T-helper 1 cell treated with Interleukin-12 subunit alpha and Interleukin-12 subunit beta and Interleukin-4 antibody, amounts not matched to agents 30 μg/mL and 1 μg/mL, for 36 hours (primary cell): Measurements from ENCODE around the gene CARMIL1.

Source experiments
- H3K27ac Mint-ChIP-seq: one replicate; pipeline ENCODE4 v1.8.0; 2021; ENCODE audit warnings: mild to moderate bottlenecking, mixed read lengths
- H3K27me3 Mint-ChIP-seq: one replicate; pipeline ENCODE4 v1.8.0; 2021; ENCODE audit warnings: low read depth, mixed read lengths
- H3K36me3 Mint-ChIP-seq: one replicate; pipeline ENCODE4 v1.8.0; 2021; ENCODE audit warnings: low read depth, mixed read lengths
- H3K4me1 Mint-ChIP-seq: one replicate; pipeline ENCODE4 v1.8.0; 2021; ENCODE audit warnings: low read depth, mixed read lengths
- H3K4me3 Mint-ChIP-seq: one replicate; pipeline ENCODE4 v1.8.0; 2021; ENCODE audit warnings: mild to moderate bottlenecking, moderate library complexity, mixed read lengths
- H3K9me3 Mint-ChIP-seq: one replicate; pipeline ENCODE4 v1.8.0; 2021; ENCODE audit warnings: mixed read lengths

Gene CARMIL1

DNA sequence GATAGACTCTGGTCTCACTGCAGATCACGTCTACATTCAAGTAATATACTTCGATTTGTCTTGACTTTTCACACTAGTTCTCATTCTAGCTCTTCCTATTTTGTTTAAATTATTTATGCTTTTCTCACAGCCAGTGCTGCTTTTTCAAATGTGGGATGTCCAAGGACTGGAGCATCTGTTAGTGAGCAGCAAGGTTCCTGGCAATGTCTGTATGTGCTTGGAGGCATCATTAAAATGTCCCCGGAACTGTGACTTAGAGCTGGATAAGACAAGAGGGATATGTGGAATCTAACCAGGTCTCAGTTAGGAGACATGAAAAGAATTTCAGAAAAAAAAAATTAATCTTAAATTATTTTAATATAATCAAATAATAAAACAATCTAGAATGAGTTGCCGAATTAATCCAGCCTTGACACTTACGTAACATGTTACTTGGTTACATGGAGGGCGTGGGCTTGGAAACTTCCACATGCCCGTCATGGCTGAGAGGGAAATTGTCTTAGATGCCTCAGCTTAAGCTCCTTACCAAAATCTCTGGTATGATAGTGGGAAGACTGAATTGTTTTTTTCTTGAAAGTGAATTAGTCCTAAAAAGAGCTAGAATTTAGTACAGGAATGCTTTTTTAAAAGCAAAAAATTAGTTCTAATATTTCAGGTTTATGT lies 21.4 kb upstream of the CARMIL1 start:
- no peaks in the 10 kb centered on the region for H3K4me1 Mint-ChIP-seq
- H3K4me3 Mint-ChIP-seq: no peak overlapping the region
- H3K27ac Mint-ChIP-seq: no peak overlapping the region
- peaks cover 12% of the 10 kb centered on the region for H3K27me3 Mint-ChIP-seq
- H3K9me3 Mint-ChIP-seq: no peaks in the 10 kb centered on the region
- H3K36me3 Mint-ChIP-seq: no peaks in the 10 kb centered on the region

DNA sequence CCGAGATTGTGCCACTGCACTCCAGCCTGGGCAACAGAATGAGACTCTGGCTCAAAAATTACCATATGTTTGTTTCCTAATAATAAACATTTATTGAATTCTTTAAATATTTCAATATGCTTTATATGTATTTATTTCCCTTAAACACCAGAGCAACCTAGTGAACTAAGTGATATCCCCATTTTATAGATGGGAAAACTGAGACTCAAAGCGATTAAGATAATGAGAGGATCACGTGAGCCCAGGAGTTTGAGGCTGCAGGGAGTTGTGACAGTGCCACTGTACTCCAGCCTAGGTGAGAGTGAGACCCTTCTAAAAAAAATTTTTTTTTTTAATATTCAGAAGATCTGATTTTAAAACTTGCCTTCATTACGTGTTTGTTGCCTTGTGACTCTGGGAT lies 19.4 kb upstream of the CARMIL1 start:
- no peaks in the 10 kb centered on the region for H3K9me3 Mint-ChIP-seq
- no peak overlapping the region for H3K4me3 Mint-ChIP-seq
- peaks cover 9% of the 10 kb centered on the region for H3K27me3 Mint-ChIP-seq
- H3K4me1 Mint-ChIP-seq: no peaks in the 10 kb centered on the region
- H3K27ac Mint-ChIP-seq: no peak overlapping the region
- no peaks in the 10 kb centered on the region for H3K36me3 Mint-ChIP-seq

DNA sequence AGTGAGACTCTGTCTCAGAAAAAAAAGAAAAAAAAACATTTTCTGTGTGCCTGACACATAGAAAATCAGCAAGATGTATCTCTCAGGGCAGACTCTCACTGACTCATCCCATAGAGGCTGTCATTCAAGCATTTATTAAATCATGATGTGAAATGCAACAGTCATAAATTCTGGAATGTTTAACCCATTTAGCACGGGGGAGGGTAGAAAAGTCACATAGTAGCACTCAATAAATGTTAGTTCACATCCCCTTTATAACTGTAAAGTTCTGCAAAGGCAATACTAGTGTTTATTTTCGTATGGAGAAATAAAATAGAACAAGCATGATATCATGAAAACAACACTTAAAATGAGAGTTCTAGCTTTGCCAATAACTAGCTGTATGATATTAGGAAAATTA lies 15.5 kb upstream of the CARMIL1 start:
- Mint-ChIP-seq H3K27me3 (peaks cover 27% of the 10 kb centered on the region), H3K4me3 (no peak overlapping the region), H3K27ac (no peak overlapping the region), H3K36me3 (no peaks in the 10 kb centered on the region), H3K9me3 (no peaks in the 10 kb centered on the region), H3K4me1 (peaks cover 2% of the 10 kb centered on the region)

DNA sequence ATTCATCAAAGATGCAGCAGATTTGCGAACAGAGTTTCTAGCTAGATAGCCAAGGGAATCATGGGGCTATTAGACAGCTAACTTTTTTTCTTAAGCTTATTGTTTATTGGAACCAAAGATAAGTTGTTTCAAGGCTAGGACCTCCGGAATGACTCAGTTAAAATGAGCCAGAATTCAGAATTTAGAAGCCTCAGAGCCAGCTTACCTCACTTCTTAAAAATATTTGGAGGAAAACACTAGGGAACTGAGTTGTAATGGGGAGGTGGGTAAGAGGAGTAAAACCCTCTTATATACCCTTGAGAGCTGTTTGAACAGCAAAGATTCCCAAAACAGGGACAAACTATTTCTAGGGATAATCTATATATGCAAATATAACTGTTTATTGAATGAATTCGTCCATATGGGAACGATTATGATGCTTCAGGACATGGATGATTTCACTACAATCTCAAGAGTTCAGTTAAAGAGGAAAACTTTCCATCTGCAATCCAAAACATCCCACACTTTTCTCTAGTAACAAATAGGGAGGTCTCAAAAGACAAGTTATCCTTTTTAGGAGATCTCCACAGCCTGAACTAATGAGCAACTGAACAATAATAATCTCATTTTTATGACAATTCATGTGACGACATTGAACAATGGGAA lies 12.6 kb upstream of the CARMIL1 start:
- Mint-ChIP-seq H3K9me3 (no peaks in the 10 kb centered on the region), H3K36me3 (no peaks in the 10 kb centered on the region), H3K27me3 (peaks cover 30% of the 10 kb centered on the region), H3K4me3 (no peak overlapping the region), H3K4me1 (peaks cover 2% of the 10 kb centered on the region), H3K27ac (no peak overlapping the region)

DNA sequence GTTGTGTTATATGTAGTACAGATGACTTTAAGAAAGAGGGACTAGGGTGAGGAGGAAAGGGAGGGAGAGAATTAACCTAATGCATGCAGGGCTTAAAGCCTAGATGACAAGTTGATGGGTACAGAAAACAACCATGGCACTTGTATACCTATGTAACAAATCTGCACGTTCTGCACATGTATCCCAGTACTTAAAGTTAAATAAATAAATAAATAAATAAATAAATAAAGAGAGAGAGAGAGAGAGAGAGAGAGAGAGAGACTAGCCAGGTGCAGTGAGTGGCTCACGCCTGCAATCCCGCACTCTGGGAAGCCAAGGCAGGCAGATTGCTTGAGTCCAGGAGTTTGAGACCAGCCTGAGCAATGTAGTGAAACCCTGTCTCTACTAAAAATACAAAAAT lies 11.5 kb upstream of the CARMIL1 start:
- Mint-ChIP-seq H3K36me3 (no peaks in the 10 kb centered on the region), H3K9me3 (no peaks in the 10 kb centered on the region), H3K4me1 (peaks cover 2% of the 10 kb centered on the region), H3K4me3 (no peak overlapping the region), H3K27me3 (peaks cover 38% of the 10 kb centered on the region), H3K27ac (no peak overlapping the region)

DNA sequence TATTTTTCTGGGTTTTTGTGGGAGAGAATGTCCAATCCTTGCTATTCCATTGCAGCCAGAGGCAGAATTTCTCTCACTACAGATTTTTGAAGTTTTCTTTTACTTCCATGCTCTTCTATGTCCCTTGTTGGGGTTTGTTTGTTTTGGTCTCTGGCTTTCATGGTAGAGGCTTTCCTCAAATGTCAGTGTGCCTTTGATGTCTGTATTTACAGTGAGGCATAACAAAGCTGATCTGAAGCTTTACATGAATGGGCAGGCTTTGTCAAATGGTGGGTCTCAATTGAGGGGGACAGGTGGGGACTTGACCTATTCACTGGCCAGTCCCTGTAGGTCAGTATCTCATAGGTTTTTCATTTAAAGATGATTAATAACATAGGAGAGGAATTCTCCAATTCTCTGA lies 8.6 kb upstream of the CARMIL1 start:
- Mint-ChIP-seq H3K27me3 (peaks cover 34% of the 10 kb centered on the region), H3K9me3 (no peaks in the 10 kb centered on the region), H3K4me1 (peaks cover 1% of the 10 kb centered on the region), H3K36me3 (no peaks in the 10 kb centered on the region), H3K27ac (no peak overlapping the region), H3K4me3 (no peak overlapping the region)

DNA sequence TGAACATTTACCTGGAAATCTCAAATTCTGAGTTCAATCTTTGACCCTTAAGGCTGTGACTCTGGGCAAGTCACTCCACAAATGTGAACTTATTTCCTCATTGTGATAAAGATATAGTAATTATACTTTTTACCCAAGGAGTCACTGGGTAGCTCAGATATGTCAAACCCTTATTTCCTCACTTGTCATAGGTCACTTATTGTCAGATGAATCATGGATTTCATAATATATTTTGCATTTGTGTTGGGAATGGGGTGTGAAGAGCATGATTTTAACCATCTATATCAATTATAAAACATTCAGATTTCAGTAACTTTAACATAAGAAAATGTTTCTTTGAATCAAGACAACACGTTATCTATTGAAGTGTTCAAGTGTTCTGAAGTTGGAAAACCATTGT lies 3.7 kb upstream of the CARMIL1 start:
- H3K4me3 Mint-ChIP-seq: no peak overlapping the region
- H3K27me3 Mint-ChIP-seq: peaks cover 26% of the 10 kb centered on the region
- no peak overlapping the region for H3K27ac Mint-ChIP-seq
- no peaks in the 10 kb centered on the region for H3K9me3 Mint-ChIP-seq
- no peaks in the 10 kb centered on the region for H3K36me3 Mint-ChIP-seq
- peaks cover 19% of the 10 kb centered on the region for H3K4me1 Mint-ChIP-seq

DNA sequence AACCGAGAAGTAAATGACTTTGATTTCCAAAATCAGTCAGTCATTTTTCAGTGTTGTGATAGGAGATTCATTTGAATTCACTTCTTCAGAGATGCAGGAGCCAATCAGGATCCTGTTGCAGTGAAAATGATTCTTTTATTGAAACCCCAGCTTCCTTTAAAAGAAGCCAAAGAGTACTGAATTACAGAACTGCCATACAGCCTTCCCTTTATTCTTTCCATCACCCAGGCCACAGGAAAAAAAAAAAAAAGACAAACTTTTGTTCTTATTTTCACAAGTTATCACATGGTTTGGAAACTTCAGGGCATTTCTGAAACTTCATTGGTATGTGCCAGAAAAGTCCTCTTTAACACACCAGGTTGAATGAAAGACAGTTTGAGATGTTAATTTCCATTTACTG lies 1.8 kb upstream of the CARMIL1 start:
- Mint-ChIP-seq H3K27me3 (peaks cover 21% of the 10 kb centered on the region), H3K9me3 (no peaks in the 10 kb centered on the region), H3K4me1 (peaks cover 23% of the 10 kb centered on the region), H3K27ac (no peak overlapping the region), H3K4me3 (no peak overlapping the region), H3K36me3 (no peaks in the 10 kb centered on the region)

DNA sequence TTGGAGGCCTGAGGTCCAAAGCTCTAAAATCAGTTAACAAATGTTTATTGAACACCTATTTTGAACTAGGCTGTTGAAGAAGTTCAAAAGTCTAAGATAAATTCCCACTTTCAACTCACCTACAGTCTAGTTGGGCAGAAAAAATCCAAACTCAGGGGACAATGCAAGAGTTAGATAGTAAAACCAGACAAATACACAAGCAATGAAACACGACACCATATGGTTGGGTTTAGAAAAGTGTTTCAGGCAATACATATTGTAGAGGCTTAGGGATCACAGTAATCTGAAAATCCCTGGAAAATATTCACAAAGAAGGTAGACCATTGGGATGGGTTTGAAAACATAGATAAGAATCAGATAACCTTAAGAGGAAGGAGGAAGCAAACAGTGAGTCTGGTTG lies 1.3 kb upstream of the CARMIL1 start:
- Mint-ChIP-seq H3K4me1 (peaks cover 23% of the 10 kb centered on the region), H3K9me3 (no peaks in the 10 kb centered on the region), H3K27me3 (peaks cover 18% of the 10 kb centered on the region), H3K27ac (peak overlapping the region; percentile 38), H3K4me3 (peak overlapping the region; percentile 72), H3K36me3 (no peaks in the 10 kb centered on the region)

DNA sequence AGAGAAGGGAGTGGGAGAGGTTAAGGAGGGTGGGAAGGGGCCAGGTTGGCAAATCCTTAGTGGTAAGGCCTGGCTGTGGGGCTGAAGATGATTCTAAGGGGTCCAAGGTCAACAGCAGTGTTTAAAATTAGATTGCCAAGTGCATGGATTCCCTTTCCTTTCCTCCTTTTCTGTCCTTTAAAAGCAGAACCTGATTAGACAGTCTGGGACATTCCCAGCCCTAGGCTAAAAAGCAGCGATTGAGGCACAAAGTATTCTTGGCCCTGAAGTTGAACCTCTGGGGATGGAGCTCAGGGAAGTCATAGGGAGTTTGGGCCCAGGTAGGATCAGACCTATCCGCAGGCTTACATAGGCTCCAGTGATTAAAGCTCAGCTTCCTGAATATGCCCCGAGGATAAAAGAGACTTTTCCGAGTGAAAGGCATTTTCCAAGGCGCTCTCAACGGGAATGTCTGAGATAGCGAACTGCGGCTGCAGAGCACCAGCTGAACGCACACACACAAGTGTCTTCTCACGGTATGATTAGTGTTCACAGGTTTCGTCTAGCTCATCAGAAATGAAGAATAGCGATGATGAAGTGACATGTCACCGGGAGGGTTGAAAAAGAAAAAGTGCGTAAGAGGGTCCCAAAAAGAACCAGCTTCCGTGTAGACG lies 787 bp upstream of the CARMIL1 start:
- Mint-ChIP-seq H3K27ac (peak overlapping the region; percentile 68), H3K4me3 (peak overlapping the region; percentile 87), H3K36me3 (no peaks in the 10 kb centered on the region), H3K27me3 (peaks cover 16% of the 10 kb centered on the region), H3K4me1 (peaks cover 23% of the 10 kb centered on the region), H3K9me3 (no peaks in the 10 kb centered on the region)

DNA sequence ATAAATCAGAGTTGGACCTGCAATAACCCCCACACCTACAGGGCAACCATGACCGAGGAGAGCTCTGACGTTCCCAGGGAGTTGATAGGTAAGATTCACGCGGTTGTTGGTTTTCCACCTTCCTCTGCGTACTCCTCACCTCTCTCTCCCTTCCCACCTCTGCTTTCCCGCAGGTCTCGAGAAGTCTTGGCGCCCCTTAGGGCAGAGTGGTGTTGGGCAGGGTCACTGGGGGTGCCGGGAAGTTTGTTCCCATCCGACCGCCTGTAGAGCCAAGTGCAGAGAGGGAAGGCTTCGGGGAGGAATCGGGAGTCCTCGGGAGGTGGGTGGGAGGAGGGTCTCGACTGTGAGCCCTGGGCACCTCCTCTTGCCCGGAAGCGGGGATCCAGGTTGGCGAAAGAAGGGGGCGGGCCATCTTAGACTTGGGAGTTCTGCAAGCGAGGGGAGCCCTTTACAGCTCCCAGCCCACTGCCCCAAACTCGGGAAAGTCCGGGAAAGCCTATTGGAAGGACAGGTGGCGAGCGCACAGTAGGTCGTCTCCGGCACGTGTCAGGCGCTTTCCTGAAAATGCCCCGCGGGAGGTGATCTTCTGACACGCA lies 672 bp downstream of the CARMIL1 start:
- Mint-ChIP-seq H3K9me3 (no peaks in the 10 kb centered on the region), H3K36me3 (no peaks in the 10 kb centered on the region), H3K27me3 (peaks cover 15% of the 10 kb centered on the region), H3K27ac (no peak overlapping the region), H3K4me1 (peaks cover 23% of the 10 kb centered on the region), H3K4me3 (peak overlapping the region; percentile 78)

DNA sequence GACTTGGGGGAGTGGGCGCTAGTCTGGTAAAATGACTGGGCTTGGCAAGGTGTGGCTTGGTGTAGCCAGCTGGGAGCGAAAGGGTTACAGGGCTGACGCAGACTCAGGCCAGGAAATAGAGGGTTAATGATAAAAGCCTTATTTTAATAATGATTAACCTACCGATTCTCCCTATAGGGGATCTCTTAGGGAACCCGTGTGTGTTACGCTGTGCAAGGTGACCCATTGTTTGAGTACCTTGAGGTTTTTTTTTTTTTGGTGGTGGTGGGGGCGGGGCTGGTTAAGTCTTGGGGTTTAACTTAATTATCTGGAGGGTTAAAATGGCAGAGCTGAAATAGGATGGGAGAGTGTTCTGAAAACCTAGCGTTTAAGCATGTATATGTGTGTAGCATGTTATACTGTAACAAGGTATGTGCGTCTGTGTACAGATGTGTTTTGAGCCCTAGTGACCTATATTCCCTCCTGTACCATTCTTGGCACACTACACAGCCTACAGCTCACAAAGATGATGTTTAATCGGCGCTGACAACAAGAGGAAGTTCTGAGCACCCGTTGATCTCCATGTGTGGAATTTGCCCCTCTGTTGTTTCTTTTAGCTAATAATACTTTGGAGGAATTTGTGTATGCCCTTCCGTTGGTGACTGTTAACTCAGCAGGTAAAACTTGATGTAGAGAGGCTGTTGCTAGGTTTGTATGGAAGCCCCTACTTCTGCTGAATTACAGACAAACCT lies 1.3 kb downstream of the CARMIL1 start:
- H3K4me3 Mint-ChIP-seq: peak overlapping the region; percentile 78
- H3K36me3 Mint-ChIP-seq: no peaks in the 10 kb centered on the region
- H3K4me1 Mint-ChIP-seq: peaks cover 23% of the 10 kb centered on the region
- no peaks in the 10 kb centered on the region for H3K9me3 Mint-ChIP-seq
- peaks cover 15% of the 10 kb centered on the region for H3K27me3 Mint-ChIP-seq
- peak overlapping the region; percentile 8 for H3K27ac Mint-ChIP-seq

DNA sequence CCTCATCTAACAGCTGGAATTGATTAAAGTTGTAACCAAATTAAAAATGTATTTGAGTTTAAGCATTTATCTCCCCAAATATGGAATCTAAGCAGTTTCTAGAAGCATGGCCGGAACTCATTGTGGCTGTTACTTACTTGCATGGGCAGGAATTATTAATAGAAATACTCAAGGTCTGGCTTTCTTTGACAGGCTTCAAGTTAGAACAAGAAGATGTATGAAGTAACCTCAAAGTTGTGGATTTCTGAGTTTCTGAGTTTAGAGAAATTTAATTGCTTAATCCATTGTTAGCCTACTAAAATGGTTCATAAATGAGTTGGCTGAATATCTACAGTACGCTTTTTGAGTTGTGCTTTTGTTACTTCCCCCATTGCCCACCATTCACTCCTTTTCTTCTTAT lies 7.7 kb downstream of the CARMIL1 start:
- Mint-ChIP-seq H3K4me1 (no peaks in the 10 kb centered on the region), H3K9me3 (no peaks in the 10 kb centered on the region), H3K27ac (no peak overlapping the region), H3K27me3 (no peaks in the 10 kb centered on the region), H3K4me3 (no peak overlapping the region), H3K36me3 (no peaks in the 10 kb centered on the region)

DNA sequence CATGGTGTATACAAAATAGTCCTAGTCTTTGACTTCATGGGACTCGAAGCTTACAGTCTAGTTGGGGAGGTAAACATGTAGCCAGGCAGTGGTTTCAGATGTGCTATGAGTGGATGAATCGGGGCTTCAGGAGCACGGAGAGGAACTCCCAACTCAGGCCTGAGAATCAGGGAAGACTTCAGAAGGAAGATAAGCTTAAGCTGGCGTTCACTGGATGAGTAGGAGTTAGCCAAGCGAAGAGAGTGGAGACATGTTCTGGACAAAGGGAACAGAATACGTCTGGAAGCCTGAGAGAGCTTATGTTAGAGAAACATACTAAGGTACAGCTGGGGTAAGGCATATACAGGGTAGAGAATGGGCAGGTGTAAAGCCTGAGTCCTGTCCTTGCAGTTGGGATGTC lies 8.8 kb downstream of the CARMIL1 start:
- H3K27me3 Mint-ChIP-seq: no peaks in the 10 kb centered on the region
- no peak overlapping the region for H3K27ac Mint-ChIP-seq
- H3K4me1 Mint-ChIP-seq: no peaks in the 10 kb centered on the region
- no peak overlapping the region for H3K4me3 Mint-ChIP-seq
- no peaks in the 10 kb centered on the region for H3K36me3 Mint-ChIP-seq
- no peaks in the 10 kb centered on the region for H3K9me3 Mint-ChIP-seq
